BE2C (cell line): ENCODE results near the gene CSPG4.
"Not testable (repeated sequence)": the region's sequence is repeated elsewhere in the genome, so short reads cannot be mapped to it uniquely, and the experiment has no call there.

Source experiments
- DNase-seq: peaks from one replicate; pipeline ENCODE4 v3.0.0-alpha.2; 2020
- H3K27me3 ChIP-seq: fragments of 250-450 bp; sonication (Bioruptor Pico); 2 replicates; pipeline ENCODE4 v1.5.1; 2020; ENCODE audit warnings: mild to moderate bottlenecking
- H3K36me3 ChIP-seq: fragments of 250-450 bp; sonication (Bioruptor Pico); 2 replicates; pipeline ENCODE4 v1.5.1; 2020; ENCODE audit warnings: mild to moderate bottlenecking
- H3K4me1 ChIP-seq: fragments of 250-450 bp; sonication (Bioruptor Pico); 2 replicates; pipeline ENCODE4 v1.5.1; 2020
- H3K4me3 ChIP-seq: 2 replicates; pipeline ENCODE4 v1.5.1; 2011; ENCODE audit warnings: low read depth, low read length
- H3K9me3 ChIP-seq: fragments of 250-450 bp; sonication (Bioruptor Pico); 2 replicates; pipeline ENCODE4 v1.5.1; 2020
- TF ChIP-seq, protein P1 (sequence below): IDR thresholded peaks from 2 replicates; pipeline ENCODE4 v1.5.1; 2012; ENCODE audit warnings: mild to moderate bottlenecking, low read depth, low read length

The CSPG4 gene

DNA sequence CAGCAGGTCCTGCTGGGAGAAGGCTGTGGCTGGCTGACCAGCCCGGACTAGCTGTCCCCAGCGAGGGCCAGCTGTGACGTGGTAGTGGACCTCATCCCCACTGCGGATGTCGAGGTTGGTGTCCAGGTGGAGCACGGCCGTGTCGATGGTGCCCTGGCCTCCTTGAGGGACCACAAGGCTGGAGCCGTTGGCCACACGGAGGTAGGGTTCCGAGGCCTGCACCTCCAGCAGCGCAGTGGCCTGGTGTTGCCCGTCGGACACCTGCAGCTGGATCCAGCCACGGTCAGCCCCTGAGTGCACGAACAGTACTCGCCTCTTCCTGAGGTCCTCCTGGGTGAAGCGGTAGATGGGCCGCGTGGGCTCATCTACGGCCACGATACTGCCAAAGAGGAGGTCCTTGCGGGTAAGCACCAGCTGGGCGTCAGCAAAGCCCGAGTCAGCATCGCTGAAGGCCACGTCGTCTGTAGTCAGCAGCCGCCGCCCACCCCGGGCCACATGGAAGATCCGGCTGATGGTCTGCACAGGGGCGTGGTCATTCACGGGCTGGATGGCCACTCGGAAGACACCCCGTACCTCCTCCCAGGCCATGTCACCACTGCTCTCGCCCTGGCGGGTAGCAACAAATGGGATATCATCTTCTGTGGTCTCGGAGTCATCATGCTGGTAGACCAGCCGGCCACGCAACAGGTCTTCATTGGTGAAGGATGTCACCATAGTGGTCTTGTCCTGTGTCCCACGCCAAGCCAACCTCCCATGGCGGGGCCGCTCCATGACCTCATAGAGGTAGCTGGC is 25.0 kb downstream of the CSPG4 start:
- no peak for DNase-seq
- no peak overlapping the region for H3K4me3 ChIP-seq
- TF ChIP-seq, protein P1, sequence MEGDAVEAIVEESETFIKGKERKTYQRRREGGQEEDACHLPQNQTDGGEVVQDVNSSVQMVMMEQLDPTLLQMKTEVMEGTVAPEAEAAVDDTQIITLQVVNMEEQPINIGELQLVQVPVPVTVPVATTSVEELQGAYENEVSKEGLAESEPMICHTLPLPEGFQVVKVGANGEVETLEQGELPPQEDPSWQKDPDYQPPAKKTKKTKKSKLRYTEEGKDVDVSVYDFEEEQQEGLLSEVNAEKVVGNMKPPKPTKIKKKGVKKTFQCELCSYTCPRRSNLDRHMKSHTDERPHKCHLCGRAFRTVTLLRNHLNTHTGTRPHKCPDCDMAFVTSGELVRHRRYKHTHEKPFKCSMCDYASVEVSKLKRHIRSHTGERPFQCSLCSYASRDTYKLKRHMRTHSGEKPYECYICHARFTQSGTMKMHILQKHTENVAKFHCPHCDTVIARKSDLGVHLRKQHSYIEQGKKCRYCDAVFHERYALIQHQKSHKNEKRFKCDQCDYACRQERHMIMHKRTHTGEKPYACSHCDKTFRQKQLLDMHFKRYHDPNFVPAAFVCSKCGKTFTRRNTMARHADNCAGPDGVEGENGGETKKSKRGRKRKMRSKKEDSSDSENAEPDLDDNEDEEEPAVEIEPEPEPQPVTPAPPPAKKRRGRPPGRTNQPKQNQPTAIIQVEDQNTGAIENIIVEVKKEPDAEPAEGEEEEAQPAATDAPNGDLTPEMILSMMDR, result no peak
- H3K27me3 ChIP-seq, result no peaks in the 10 kb centered on the region
- peaks cover 2% of the 10 kb centered on the region for H3K4me1 ChIP-seq
- no peaks in the 10 kb centered on the region for H3K36me3 ChIP-seq
- no peaks in the 10 kb centered on the region for H3K9me3 ChIP-seq

DNA sequence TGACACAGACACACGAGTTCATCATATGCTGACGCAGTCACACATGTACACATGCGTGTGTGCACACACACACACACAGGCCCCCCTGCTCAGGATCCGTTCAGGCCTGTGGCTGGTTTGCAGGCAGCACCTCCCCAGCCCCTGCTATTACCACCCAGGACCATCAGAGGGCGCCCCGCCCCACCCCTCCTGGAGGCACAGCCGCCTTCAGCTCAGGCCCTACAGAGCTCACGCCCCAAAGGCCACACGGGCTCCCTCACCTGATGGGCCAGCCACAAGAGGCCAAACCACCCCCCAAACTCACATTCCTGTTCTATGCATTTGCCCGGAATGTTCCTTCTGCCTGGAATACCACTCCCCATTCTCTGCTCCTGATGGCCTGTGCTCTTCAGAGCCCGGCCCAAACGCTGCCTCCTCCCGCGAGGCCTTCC is 26.4 kb downstream of the CSPG4 start:
- peak; percentile 86 for DNase-seq
- H3K27me3 ChIP-seq, H3K4me1 ChIP-seq, H3K9me3 ChIP-seq, H3K4me3 ChIP-seq, H3K36me3 ChIP-seq: not testable (repeated sequence)
- TF ChIP-seq, protein P1, result peak; percentile 62

GRCh38 chr15:75685195-75685594 is 27.5 kb downstream of the CSPG4 start:
- Histone ChIP-seq H3K27me3 (no peaks in the 10 kb centered on the region), H3K4me1 (no peaks in the 10 kb centered on the region; the same call in none of the 2 replicates), H3K4me3 (no peak overlapping the region), H3K36me3 (no peaks in the 10 kb centered on the region), H3K9me3 (no peaks in the 10 kb centered on the region)
- TF ChIP-seq, protein P1, result no peak
- DNase-seq, result no peak

- TF ChIP-seq, protein P1, result peak; percentile 28
- Histone ChIP-seq H3K27me3 (no peaks in the 10 kb centered on the region), H3K4me1 (no peaks in the 10 kb centered on the region; the same call in none of the 2 replicates), H3K9me3 (no peaks in the 10 kb centered on the region), H3K36me3 (no peaks in the 10 kb centered on the region), H3K4me3 (no peak overlapping the region)
- no peak for DNase-seq
Measured at GRCh38 chr15:75684648-75685047, 28.0 kb downstream of the CSPG4 start.

- H3K27me3 ChIP-seq, H3K36me3 ChIP-seq, H3K4me3 ChIP-seq, H3K9me3 ChIP-seq, H3K4me1 ChIP-seq: not testable (repeated sequence)
- peak; percentile 88 for DNase-seq
- TF ChIP-seq, protein P1, result peak; percentile 83
Measured at GRCh38 chr15:75683646-75684312, 28.9 kb downstream of the CSPG4 start.
